NB4 (cell line): ENCODE results near the gene TMEM178A.

Experiments used
- CTCF ChIP-seq: IDR thresholded peaks from one replicate; pipeline ENCODE4 v1.5.1; 2012; ENCODE audit warnings: low read depth, low read length
- MAX ChIP-seq: IDR thresholded peaks from 2 replicates; pipeline ENCODE4 v1.6.1; 2011; ENCODE audit warnings: low read depth, low read length
- MYC ChIP-seq: IDR thresholded peaks from 2 replicates; pipeline ENCODE4 v1.6.1; 2011; ENCODE audit warnings: low read depth, low read length
- POLR2A ChIP-seq: IDR thresholded peaks from 2 replicates; pipeline ENCODE4 v1.6.1; 2011; ENCODE audit warnings: mild to moderate bottlenecking; ENCODE audit not compliant: insufficient read length; ENCODE audit errors: extremely low read depth

GRCh38 chr2:39732482-39732881 lies 66.8 kb downstream of the TMEM178A start:
- TF ChIP-seq MAX: no peak
- TF ChIP-seq CTCF: no peak
- TF ChIP-seq POLR2A: no peak
- TF ChIP-seq MYC: no peak
